Ovary (tissue), 9 donors: ENCODE results near the gene BFSP2. TPM values are rescaled to one million over a fixed set of nuclear protein-coding genes. Genes with fewer than 3 reads are reported as not detected.

ENCODE experiments used
- DNase-seq, 5 donors: peaks; one replicate each; pipeline ENCODE4 v3.0.0-alpha.2; 2019 to 2020
- H3K27ac ChIP-seq, 2 donors: fragments of 200-600 bp; one replicate each; pipeline versions ENCODE4 v1.5.1 to v1.8.0; 2019 to 2022
- H3K27me3 ChIP-seq: fragments of 200-600 bp; one replicate; pipeline ENCODE4 v1.8.0; 2022
- H3K36me3 ChIP-seq: fragments of 200-600 bp; sonication (generic); one replicate; pipeline ENCODE4 v1.5.1; 2019
- H3K4me1 ChIP-seq: one replicate; pipeline ENCODE4 v1.8.1; 2013; ENCODE audit warnings: mild to moderate bottlenecking, moderate library complexity; ENCODE audit not compliant: insufficient read depth
- H3K4me3 ChIP-seq: fragments of 200-600 bp; sonication (generic); one replicate; pipeline ENCODE4 v1.5.1; 2017
- H3K9me3 ChIP-seq, 2 donors: fragments of 200-600 bp in 1 of 2; sonication (generic) in 1 of 2; one replicate each; pipeline versions ENCODE4 v1.5.1 to v1.8.1; 2013 to 2019; ENCODE audit warnings: mild to moderate bottlenecking in 1 of 2, moderate library complexity in 1 of 2
- CTCF ChIP-seq, 3 donors: fragments of 450-650 bp in 2 of 3; fragments of 200-600 bp in 1 of 3; IDR thresholded peaks; one replicate each; pipeline versions ENCODE4 v1.5.1 to v1.8.0; 2016 to 2022; ENCODE audit warnings: antibody characterized with exemption in 3 of 3, mild to moderate bottlenecking in 1 of 3
- EP300 ChIP-seq: sonication (generic); formaldehyde crosslinking; IDR thresholded peaks from one replicate; pipeline ENCODE4 v1.6.1; 2017; ENCODE audit warnings: antibody characterized with exemption
- POLR2A ChIP-seq: fragments of 450-650 bp; IDR thresholded peaks from one replicate; pipeline ENCODE4 v1.6.1; 2017; ENCODE audit warnings: antibody characterized with exemption, mild to moderate bottlenecking, moderate library complexity
- WGBS, 3 donors: extraction: QIAGEN DNeasy Blood & Tissue Kit in 1 of 3; methylation state at CpG; one replicate each; pipeline versions ENCODE4 v1.1.5 to v1.1.7; 2013 to 2017; 5-methylcytosine and 5-hydroxymethylcytosine counted together
- intact Hi-C, 4 donors: fragments of 100-400 bp; cut with DNase I; formaldehyde crosslinking; loops; one replicate each; pipeline versions ENCODE4 v1.11.0 to v1.15.1; 2022 to 2023
- polyA plus RNA-seq, 2 donors: library from polyadenylated mRNA; stranded (reverse); fragments of 200-250 nt in 1 of 2; fragments of 350-450 nt in 1 of 2; fragmentation: Illumina TruSeq in 1 of 2; extraction: RNeasy Lipid Tissue Mini Kit (QIAGEN cat#74804) in 1 of 2; gene quantifications; one replicate each; pipeline ENCODE4 v1.2.3, GENCODE V29; 2013 to 2014
- total RNA-seq, 7 donors: library from RNA; depleted of rRNA in 2 of 7; stranded (reverse); fragments of >200 nt in 2 of 7; fragmentation: NEBNext Ultra II Directional in 3 of 7; extraction: Animal tissue kit (Norgen Biotek cat#: 25700) in 3 of 7; gene quantifications; one replicate each; pipeline versions ENCODE4 v1.1.0 to v1.2.4, GENCODE V29; 2016 to 2023
- donor health status: DM: no; HTN: no; CAD: no; lungs with moderate emphysema.
- donor health status: DM: no; HTN: no; CAD: no.
- donor health status: Bipolar disorder and iron deficiency.
- donor health status: DM: yes; HTN: yes; CAD: no.
- donor health status: DM: no; HTN: no; CAD: no.
- donor health status: DM: yes; HTN: yes; CAD: no.

Gene BFSP2
- total and polyA plus RNA-seq, 9 donors, result not detected

GRCh38 chr3:133379926-133380325 lies 19.9 kb upstream of the BFSP2 start:
- H3K9me3 ChIP-seq, result no peaks in the 10 kb centered on the region
- DNase-seq, result no peak
- 93 to 94% (median 94%) methylated on average over 19 of the region's 19 CpGs for WGBS, 3 donors
- no peak overlapping the region for H3K27ac ChIP-seq
- no peaks in the 10 kb centered on the region for H3K27me3 ChIP-seq
- intact Hi-C loops, result no loop called here
- no peaks in the 10 kb centered on the region for H3K36me3 ChIP-seq
- no peak overlapping the region for H3K4me3 ChIP-seq
- TF ChIP-seq CTCF (IDR thresholded peaks at IDR 0.05) (no peak), POLR2A (no peak), EP300 (no peak)
- peaks cover 2% of the 10 kb centered on the region for H3K4me1 ChIP-seq

- DNase-seq, result no peak
- no peaks in the 10 kb centered on the region for H3K9me3 ChIP-seq
- H3K27ac ChIP-seq, result no peak overlapping the region
- no peaks in the 10 kb centered on the region for H3K36me3 ChIP-seq
- no peaks in the 10 kb centered on the region for H3K27me3 ChIP-seq
- intact Hi-C loops, result no loop called here
- TF ChIP-seq EP300, result no peak
- no peak for TF ChIP-seq POLR2A
- TF ChIP-seq CTCF (IDR thresholded peaks at IDR 0.05), result no peak
- H3K4me1 ChIP-seq, result peaks cover 2% of the 10 kb centered on the region
- 95 to 97% (median 95%) methylated on average over 16 of the region's 16 CpGs for WGBS, 3 donors
- H3K4me3 ChIP-seq, result no peak overlapping the region
Observed at GRCh38 chr3:133380481-133381225, 19.2 kb upstream of the BFSP2 start.

GRCh38 chr3:133381346-133382109 lies 18.3 kb upstream of the BFSP2 start:
- Histone ChIP-seq H3K27me3 (no peaks in the 10 kb centered on the region), H3K36me3 (no peaks in the 10 kb centered on the region), H3K4me3 (no peak overlapping the region), H3K27ac (no peak overlapping the region), H3K9me3 (no peaks in the 10 kb centered on the region), H3K4me1 (peaks cover 2% of the 10 kb centered on the region)
- TF ChIP-seq POLR2A (no peak), CTCF (IDR thresholded peaks at IDR 0.05) (no peak), EP300 (no peak)
- WGBS, 3 donors, result 70 to 79% (median 78%) methylated on average over 4 of the region's 4 CpGs
- no peak for DNase-seq
- intact Hi-C loops, result no loop called here

GRCh38 chr3:133383175-133383574 lies 16.7 kb upstream of the BFSP2 start:
- WGBS, 3 donors, result 80 to 87% (median 85%) methylated on average over 3 of the region's 3 CpGs
- Histone ChIP-seq H3K4me3 (no peak overlapping the region), H3K27ac (no peak overlapping the region), H3K27me3 (no peaks in the 10 kb centered on the region), H3K36me3 (no peaks in the 10 kb centered on the region), H3K4me1 (peaks cover 2% of the 10 kb centered on the region), H3K9me3 (no peaks in the 10 kb centered on the region)
- TF ChIP-seq CTCF (IDR thresholded peaks at IDR 0.05), result no peak
- intact Hi-C loops, result no loop called here
- DNase-seq, result no peak
